Type B pancreatic cell (in vitro differentiated cells): ENCODE measurements around the gene AK5. TPM values are rescaled to one million over a fixed set of nuclear protein-coding genes. Genes with fewer than 3 reads are reported as not detected.

Experiments used
- DNase-seq: peaks from one replicate; pipeline ENCODE4 v3.0.0; 2021; ENCODE audit warnings: mixed read lengths; ENCODE audit not compliant: unreplicated experiment; ENCODE audit errors: extremely low spot score
- H3K27ac Mint-ChIP-seq: 2 replicates; pipeline ENCODE4 v1.8.0; 2021; ENCODE audit warnings: mild to moderate bottlenecking, mixed read lengths
- H3K27me3 Mint-ChIP-seq: 2 replicates; pipeline ENCODE4 v1.8.0; 2021; ENCODE audit warnings: mixed read lengths
- H3K36me3 Mint-ChIP-seq: 2 replicates; pipeline ENCODE4 v1.8.0; 2021; ENCODE audit warnings: mixed read lengths
- H3K4me1 Mint-ChIP-seq: one replicate; pipeline ENCODE4 v1.8.0; 2021; ENCODE audit warnings: mixed read lengths; ENCODE audit not compliant: unreplicated experiment
- H3K4me3 Mint-ChIP-seq: 2 replicates; pipeline ENCODE4 v1.8.0; 2021; ENCODE audit warnings: mild to moderate bottlenecking, mixed read lengths
- H3K9me3 Mint-ChIP-seq: 2 replicates; pipeline ENCODE4 v1.8.0; 2021; ENCODE audit warnings: mixed read lengths
- CTCF ChIP-seq: fragments of 200-600 bp; sonication (generic); conservative IDR thresholded peaks from 2 replicates; pipeline ENCODE4 v1.5.0; 2021; ENCODE audit warnings: antibody characterized with exemption, mild to moderate bottlenecking
- total RNA-seq: library from RNA; stranded (reverse); gene quantifications from 2 replicates; pipeline ENCODE4 v1.2.1, GENCODE V29; 2021; ENCODE audit warnings: low replicate concordance

Gene AK5
- total RNA-seq, 1 donor from 2014 or later: 1.0 TPM

- Mint-ChIP-seq H3K27me3 (no peaks in the 10 kb centered on the region), H3K27ac (no peak overlapping the region)
- no peak for TF ChIP-seq CTCF
Measured at GRCh38 chr1:77498918-77499317, 217.1 kb downstream of the AK5 start.

GRCh38 chr1:77499466-77499865 is 217.6 kb downstream of the AK5 start:
- no peaks in the 10 kb centered on the region for H3K4me1 Mint-ChIP-seq
- TF ChIP-seq CTCF: no peak
- H3K9me3 Mint-ChIP-seq: peaks cover 8% of the 10 kb centered on the region
- no peaks in the 10 kb centered on the region for H3K36me3 Mint-ChIP-seq
- H3K27ac Mint-ChIP-seq: no peak overlapping the region
- no peaks in the 10 kb centered on the region for H3K27me3 Mint-ChIP-seq
- no peak for DNase-seq
- H3K4me3 Mint-ChIP-seq: no peak overlapping the region

More at GRCh38 chr1:77498918-77499317, 217.1 kb downstream of the AK5 start:
- Mint-ChIP-seq H3K4me1 (no peaks in the 10 kb centered on the region), H3K4me3 (no peak overlapping the region), H3K9me3 (peaks cover 8% of the 10 kb centered on the region), H3K36me3 (no peaks in the 10 kb centered on the region)
- DNase-seq: no peak

GRCh38 chr1:77504986-77505385 is 223.2 kb downstream of the AK5 start:
- no peaks in the 10 kb centered on the region for H3K4me1 Mint-ChIP-seq
- H3K27ac Mint-ChIP-seq: no peak overlapping the region
- H3K9me3 Mint-ChIP-seq: no peaks in the 10 kb centered on the region
- TF ChIP-seq CTCF: no peak
- no peaks in the 10 kb centered on the region for H3K27me3 Mint-ChIP-seq
- no peak overlapping the region for H3K4me3 Mint-ChIP-seq
- DNase-seq: no peak
- H3K36me3 Mint-ChIP-seq: no peaks in the 10 kb centered on the region

- Mint-ChIP-seq H3K36me3 (no peaks in the 10 kb centered on the region), H3K4me3 (no peak overlapping the region), H3K27ac (no peak overlapping the region), H3K9me3 (no peaks in the 10 kb centered on the region), H3K27me3 (no peaks in the 10 kb centered on the region), H3K4me1 (no peaks in the 10 kb centered on the region)
- no peak for DNase-seq
- TF ChIP-seq CTCF: no peak
Measured at GRCh38 chr1:77506771-77507170, 225.0 kb downstream of the AK5 start.

GRCh38 chr1:77509051-77509492 is 227.3 kb downstream of the AK5 start:
- Mint-ChIP-seq H3K27ac (no peak overlapping the region), H3K4me1 (peaks cover under 1% of the 10 kb centered on the region), H3K4me3 (no peak overlapping the region), H3K36me3 (no peaks in the 10 kb centered on the region), H3K9me3 (no peaks in the 10 kb centered on the region), H3K27me3 (no peaks in the 10 kb centered on the region)
- TF ChIP-seq CTCF: no peak
- no peak for DNase-seq

GRCh38 chr1:77509898-77510297 is 228.1 kb downstream of the AK5 start:
- H3K4me1 Mint-ChIP-seq: peaks cover 7% of the 10 kb centered on the region
- H3K9me3 Mint-ChIP-seq: no peaks in the 10 kb centered on the region
- TF ChIP-seq CTCF: no peak
- H3K36me3 Mint-ChIP-seq: no peaks in the 10 kb centered on the region
- H3K27ac Mint-ChIP-seq: no peak overlapping the region
- H3K4me3 Mint-ChIP-seq: no peak overlapping the region
- H3K27me3 Mint-ChIP-seq: no peaks in the 10 kb centered on the region
- no peak for DNase-seq
